Measurements from ENCODE around the gene HSP90AB1.

Gene HSP90AB1

DNA sequence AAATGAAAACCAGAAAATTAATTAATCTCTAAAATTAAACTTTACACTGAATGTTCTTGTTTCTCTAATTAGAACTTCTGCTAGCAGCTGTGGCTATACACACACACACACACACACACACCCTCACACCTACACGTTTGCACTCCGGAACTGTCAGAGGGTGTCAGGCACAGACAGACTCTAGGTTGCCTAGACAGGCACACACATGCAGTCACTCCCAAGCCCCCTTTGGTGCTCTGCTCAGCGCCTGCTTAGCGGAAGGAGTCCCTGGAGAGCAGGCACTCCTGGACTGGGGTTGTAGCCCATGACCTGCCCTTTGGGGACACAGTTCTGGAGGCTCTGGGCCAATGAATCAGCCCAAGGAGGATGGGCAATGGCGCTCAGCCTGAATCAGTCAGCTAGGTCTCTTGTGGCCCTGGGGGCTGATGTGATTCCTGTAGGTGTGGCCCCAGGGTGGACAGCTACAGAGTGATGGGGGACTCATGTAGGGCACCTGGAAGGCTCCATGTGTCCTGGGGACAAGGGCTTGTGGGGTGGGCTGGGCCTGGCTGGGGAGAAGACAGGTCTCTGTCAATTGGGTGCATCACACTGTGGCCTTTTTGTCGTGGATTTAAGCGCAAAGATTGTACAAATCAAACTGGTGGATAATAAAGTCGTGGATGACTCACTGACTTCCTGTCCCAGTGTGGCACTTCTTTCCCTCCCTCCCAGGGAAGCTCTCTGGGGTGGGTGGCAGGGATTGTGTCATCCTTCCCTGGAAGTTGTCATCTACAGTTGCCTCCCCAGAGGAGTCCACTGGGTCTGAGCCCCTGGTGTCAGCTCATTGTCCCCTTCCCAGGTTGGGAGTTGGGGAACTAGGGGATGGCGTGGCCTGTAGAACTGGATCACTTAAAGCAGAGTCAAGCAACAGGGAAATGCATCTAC lies 32.1 kb downstream of the HSP90AB1 start:
- H3K4me3 ChIP-seq (ENCODE audit: low read length) = no peak overlapping the region
- WGBS (ENCODE audit: insufficient coverage, insufficient read length) = no CpG with 5 or more reads among the region's 9 CpGs
- H3K4me1 ChIP-seq (ENCODE audit: control insufficient read depth, insufficient read depth, low read length) = peaks cover 8% of the 10 kb centered on the region
- H3K27ac ChIP-seq (ENCODE audit: low read length) = no peak overlapping the region
- H3K27me3 ChIP-seq (ENCODE audit: control insufficient read depth, insufficient read depth, low read length) = peaks cover 3% of the 10 kb centered on the region; the same call in 1 of the 2 replicates
- no peaks in the 10 kb centered on the region for H3K9me3 ChIP-seq (ENCODE audit: control insufficient read depth, insufficient read depth, low read length)
- H3K36me3 ChIP-seq (ENCODE audit: control insufficient read depth, insufficient read depth, low read length) = peaks cover 3% of the 10 kb centered on the region; the same call in 1 of the 2 replicates
- DNase-seq (ENCODE audit: low read depth, low spot score) = no peak

DNA sequence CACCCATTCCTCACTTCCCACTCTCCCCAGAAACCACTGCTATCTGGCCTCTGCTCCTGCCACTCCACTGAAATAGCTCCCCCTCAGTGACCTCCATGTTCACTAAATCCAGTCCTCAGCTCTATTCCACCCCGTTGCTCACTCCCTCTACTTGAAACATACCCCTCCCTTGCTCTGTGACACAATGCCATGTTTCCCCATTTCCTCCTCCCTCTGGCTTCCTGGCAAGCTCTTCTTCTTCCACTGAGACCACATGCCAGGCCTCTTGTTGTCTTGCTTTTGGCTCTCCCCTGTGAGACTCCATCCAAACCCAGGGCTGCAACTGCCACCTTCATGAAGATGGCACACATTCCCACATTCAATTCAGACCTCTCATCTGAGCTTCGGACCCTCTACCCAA lies 37.2 kb downstream of the HSP90AB1 start:
- no peaks in the 10 kb centered on the region for H3K9me3 ChIP-seq (ENCODE audit: control insufficient read depth, insufficient read depth, low read length)
- WGBS (ENCODE audit: insufficient coverage, insufficient read length) = no CpG with 5 or more reads among the region's 2 CpGs
- no peak overlapping the region for H3K27ac ChIP-seq (ENCODE audit: low read length)
- no peaks in the 10 kb centered on the region for H3K36me3 ChIP-seq (ENCODE audit: control insufficient read depth, insufficient read depth, low read length)
- 0 out of 2 replicates have a peak, but pooled peaks cover 1% of the 10 kb centered on the region for H3K4me1 ChIP-seq (ENCODE audit: control insufficient read depth, insufficient read depth, low read length)
- H3K4me3 ChIP-seq (ENCODE audit: low read length) = no peak overlapping the region
- no peak for DNase-seq (ENCODE audit: low read depth, low spot score)
- 0 out of 2 replicates have a peak, but pooled peaks cover 2% of the 10 kb centered on the region for H3K27me3 ChIP-seq (ENCODE audit: control insufficient read depth, insufficient read depth, low read length)

DNA sequence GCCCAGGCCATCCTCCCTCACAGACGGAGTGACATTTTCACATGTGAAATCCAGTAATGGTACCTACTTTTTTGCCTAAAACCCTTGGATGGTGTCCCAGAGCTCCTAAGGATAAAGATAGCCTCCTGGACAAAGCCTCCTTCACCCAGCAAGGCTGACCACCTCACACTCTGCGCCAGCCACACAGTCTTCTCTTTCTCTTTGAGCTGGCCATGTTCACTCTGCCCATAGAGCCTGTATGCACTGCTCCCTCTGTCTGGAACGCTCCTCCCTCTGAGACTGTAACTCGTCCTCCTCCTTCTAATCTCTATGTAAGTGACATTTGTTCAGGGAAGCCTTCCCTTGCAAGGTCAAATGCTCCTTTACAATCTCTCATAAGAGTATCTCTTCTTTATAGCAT lies 38.0 kb downstream of the HSP90AB1 start:
- no peak overlapping the region for H3K27ac ChIP-seq (ENCODE audit: low read length)
- no peak overlapping the region for H3K4me3 ChIP-seq (ENCODE audit: low read length)
- H3K36me3 ChIP-seq (ENCODE audit: control insufficient read depth, insufficient read depth, low read length) = no peaks in the 10 kb centered on the region
- H3K27me3 ChIP-seq (ENCODE audit: control insufficient read depth, insufficient read depth, low read length) = 0 out of 2 replicates have a peak, but pooled peaks cover 2% of the 10 kb centered on the region
- H3K9me3 ChIP-seq (ENCODE audit: control insufficient read depth, insufficient read depth, low read length) = no peaks in the 10 kb centered on the region
- no CpG with 5 or more reads among the region's 4 CpGs for WGBS (ENCODE audit: insufficient coverage, insufficient read length)
- DNase-seq (ENCODE audit: low read depth, low spot score) = no peak
- 0 out of 2 replicates have a peak, but pooled peaks cover 1% of the 10 kb centered on the region for H3K4me1 ChIP-seq (ENCODE audit: control insufficient read depth, insufficient read depth, low read length)

DNA sequence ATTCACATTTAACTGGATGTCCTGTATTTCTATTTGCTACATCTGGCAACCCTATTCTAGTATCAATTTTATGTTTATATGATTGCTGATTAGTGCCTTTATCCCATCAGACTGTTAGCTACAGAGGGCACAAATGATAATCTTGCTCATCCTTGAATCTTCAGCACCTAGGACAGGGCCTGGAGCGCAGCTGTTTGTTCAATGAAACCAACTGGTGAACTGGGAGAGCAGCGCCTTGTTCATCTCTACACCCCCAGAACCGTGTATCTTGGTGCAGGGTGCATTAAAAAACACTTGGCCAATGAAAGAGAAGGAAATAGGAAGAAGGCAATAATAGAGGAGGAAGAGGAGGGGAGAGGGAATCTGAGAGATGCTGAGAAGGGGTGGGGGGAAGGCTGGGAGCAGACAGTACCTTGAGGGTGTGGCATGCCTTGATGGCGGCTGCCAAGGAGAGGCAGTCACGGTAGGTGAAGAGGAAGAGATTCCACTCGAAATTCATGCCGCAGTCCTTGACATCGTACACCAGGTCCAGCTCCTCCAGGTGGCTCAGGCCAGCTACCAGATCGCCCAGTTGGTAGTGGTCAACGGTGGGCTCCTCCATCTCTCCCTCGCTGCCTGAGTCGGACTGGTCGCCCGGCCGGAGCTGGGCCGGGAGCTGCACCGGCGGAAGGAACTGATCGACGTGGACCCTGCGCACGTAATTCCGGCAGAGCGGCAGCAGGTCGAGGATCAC lies 38.8 kb downstream of the HSP90AB1 start:
- no peaks in the 10 kb centered on the region for H3K9me3 ChIP-seq (ENCODE audit: control insufficient read depth, insufficient read depth, low read length)
- no peak overlapping the region for H3K4me3 ChIP-seq (ENCODE audit: low read length)
- peaks cover 1% of the 10 kb centered on the region; the same call in 1 of the 2 replicates for H3K4me1 ChIP-seq (ENCODE audit: control insufficient read depth, insufficient read depth, low read length)
- no peaks in the 10 kb centered on the region for H3K36me3 ChIP-seq (ENCODE audit: control insufficient read depth, insufficient read depth, low read length)
- no CpG with 5 or more reads among the region's 25 CpGs for WGBS (ENCODE audit: insufficient coverage, insufficient read length)
- no peak for DNase-seq (ENCODE audit: low read depth, low spot score)
- H3K27ac ChIP-seq (ENCODE audit: low read length) = no peak overlapping the region
- H3K27me3 ChIP-seq (ENCODE audit: control insufficient read depth, insufficient read depth, low read length) = 0 out of 2 replicates have a peak, but pooled peaks cover 2% of the 10 kb centered on the region

DNA sequence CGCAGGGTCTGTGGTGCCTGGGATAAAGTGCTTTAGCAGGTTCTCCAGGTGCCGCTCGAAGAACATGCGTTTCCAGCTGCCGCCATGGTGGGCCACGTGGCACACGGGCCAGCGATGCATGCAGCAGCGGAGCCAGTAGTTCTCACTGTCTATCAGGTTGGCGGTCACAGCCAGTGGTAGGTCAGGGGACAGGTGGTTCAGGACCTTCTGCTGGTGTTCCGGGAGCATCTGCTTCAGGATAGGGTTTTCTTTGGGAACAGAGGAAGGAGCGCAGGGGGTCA lies 39.3 kb downstream of the HSP90AB1 start:
- peaks cover 1% of the 10 kb centered on the region; the same call in 1 of the 2 replicates for H3K4me1 ChIP-seq (ENCODE audit: control insufficient read depth, insufficient read depth, low read length)
- no peak for DNase-seq (ENCODE audit: low read depth, low spot score)
- no peak overlapping the region for H3K27ac ChIP-seq (ENCODE audit: low read length)
- H3K27me3 ChIP-seq (ENCODE audit: control insufficient read depth, insufficient read depth, low read length) = 0 out of 2 replicates have a peak, but pooled peaks cover 2% of the 10 kb centered on the region
- H3K9me3 ChIP-seq (ENCODE audit: control insufficient read depth, insufficient read depth, low read length) = no peaks in the 10 kb centered on the region
- no peak overlapping the region for H3K4me3 ChIP-seq (ENCODE audit: low read length)
- no CpG with 5 or more reads among the region's 12 CpGs for WGBS (ENCODE audit: insufficient coverage, insufficient read length)
- no peaks in the 10 kb centered on the region for H3K36me3 ChIP-seq (ENCODE audit: control insufficient read depth, insufficient read depth, low read length)

DNA sequence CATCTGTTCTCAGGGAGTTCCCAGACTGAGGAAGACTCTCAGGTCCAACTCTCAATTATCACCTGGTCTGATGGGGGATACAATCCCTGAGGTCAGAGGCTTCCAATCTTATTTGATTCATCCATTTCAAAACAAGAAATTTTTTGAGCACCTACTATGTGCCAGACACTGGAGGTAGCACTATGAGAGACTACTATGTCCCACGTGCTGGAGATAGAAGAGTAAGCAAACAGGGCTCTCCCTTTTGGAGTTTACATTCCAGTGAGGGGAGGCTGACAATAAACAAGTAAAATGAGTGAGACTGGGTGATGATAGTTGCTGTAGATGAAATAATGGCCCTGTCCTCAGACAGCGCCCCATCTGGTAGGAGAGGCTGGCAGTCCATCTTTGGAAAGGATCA lies 39.8 kb downstream of the HSP90AB1 start:
- no CpG with 5 or more reads among the region's 2 CpGs for WGBS (ENCODE audit: insufficient coverage, insufficient read length)
- Histone ChIP-seq H3K27ac (ENCODE audit: low read length) (no peak overlapping the region), H3K4me3 (ENCODE audit: low read length) (no peak overlapping the region), H3K4me1 (ENCODE audit: control insufficient read depth, insufficient read depth, low read length) (peaks cover 1% of the 10 kb centered on the region; the same call in 1 of the 2 replicates), H3K9me3 (ENCODE audit: control insufficient read depth, insufficient read depth, low read length) (no peaks in the 10 kb centered on the region), H3K36me3 (ENCODE audit: control insufficient read depth, insufficient read depth, low read length) (no peaks in the 10 kb centered on the region), H3K27me3 (ENCODE audit: control insufficient read depth, insufficient read depth, low read length) (0 out of 2 replicates have a peak, but pooled peaks cover 2% of the 10 kb centered on the region)
- DNase-seq (ENCODE audit: low read depth, low spot score) = no peak

DNA sequence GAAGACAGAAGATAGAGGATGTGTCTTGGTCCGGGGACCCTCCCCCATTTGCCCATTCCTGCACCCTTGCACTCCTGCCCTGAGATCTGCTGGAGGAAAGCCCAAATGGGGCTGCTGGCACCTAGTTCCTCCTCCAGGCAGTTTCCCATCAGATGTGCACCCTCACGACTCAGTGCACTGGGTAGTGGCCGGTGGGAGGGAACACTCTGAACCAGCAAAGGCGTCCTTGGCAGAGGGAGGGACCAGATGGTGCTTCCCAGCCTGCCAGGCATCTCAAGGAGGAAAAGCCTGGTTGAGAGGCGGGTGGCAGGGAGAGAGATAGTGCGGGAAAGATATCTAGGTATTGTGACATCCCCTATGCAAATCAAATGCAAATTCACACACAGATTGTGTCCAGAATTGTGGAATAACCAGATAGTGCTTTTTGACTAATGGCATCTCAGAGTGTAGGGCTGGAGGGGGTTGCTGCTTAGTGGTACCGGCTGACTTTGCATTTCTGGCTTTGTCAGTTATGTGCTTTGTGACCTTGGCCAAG lies 42.9 kb downstream of the HSP90AB1 start:
- H3K9me3 ChIP-seq (ENCODE audit: control insufficient read depth, insufficient read depth, low read length) = no peaks in the 10 kb centered on the region
- H3K27ac ChIP-seq (ENCODE audit: low read length) = no peak overlapping the region
- H3K27me3 ChIP-seq (ENCODE audit: control insufficient read depth, insufficient read depth, low read length) = no peaks in the 10 kb centered on the region
- WGBS (ENCODE audit: insufficient coverage, insufficient read length) = no CpG with 5 or more reads among the region's 7 CpGs
- no peaks in the 10 kb centered on the region for H3K36me3 ChIP-seq (ENCODE audit: control insufficient read depth, insufficient read depth, low read length)
- peaks cover 1% of the 10 kb centered on the region; the same call in 1 of the 2 replicates for H3K4me1 ChIP-seq (ENCODE audit: control insufficient read depth, insufficient read depth, low read length)
- H3K4me3 ChIP-seq (ENCODE audit: low read length) = no peak overlapping the region
- DNase-seq (ENCODE audit: low read depth, low spot score) = no peak

DNA sequence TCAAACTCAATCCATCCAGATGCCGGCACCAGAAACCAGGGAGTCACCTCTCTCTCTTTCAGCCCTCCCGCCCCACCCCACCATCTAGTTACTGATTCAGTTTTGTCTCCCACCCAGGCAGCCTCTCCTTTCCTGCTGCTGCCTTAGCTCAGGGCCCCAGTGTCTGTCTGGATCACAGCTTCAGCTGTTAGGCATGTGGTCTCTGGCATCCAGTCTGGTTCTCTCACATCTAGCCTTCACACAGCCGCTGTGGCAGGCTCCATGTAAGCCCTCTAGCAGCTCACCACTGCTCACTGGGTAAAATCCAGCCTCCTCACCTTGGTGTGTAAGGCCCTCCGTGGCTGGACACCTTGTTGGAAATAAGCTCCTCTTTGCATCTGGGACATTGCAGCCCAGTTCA lies 44.9 kb downstream of the HSP90AB1 start:
- Histone ChIP-seq H3K4me3 (ENCODE audit: low read length) (no peak overlapping the region), H3K9me3 (ENCODE audit: control insufficient read depth, insufficient read depth, low read length) (no peaks in the 10 kb centered on the region), H3K27ac (ENCODE audit: low read length) (no peak overlapping the region), H3K4me1 (ENCODE audit: control insufficient read depth, insufficient read depth, low read length) (peaks cover 2% of the 10 kb centered on the region), H3K36me3 (ENCODE audit: control insufficient read depth, insufficient read depth, low read length) (no peaks in the 10 kb centered on the region), H3K27me3 (ENCODE audit: control insufficient read depth, insufficient read depth, low read length) (peaks cover 4% of the 10 kb centered on the region; the same call in 1 of the 2 replicates)
- DNase-seq (ENCODE audit: low read depth, low spot score) = no peak
- no CpG with 5 or more reads among the region's 4 CpGs for WGBS (ENCODE audit: insufficient coverage, insufficient read length)

DNA sequence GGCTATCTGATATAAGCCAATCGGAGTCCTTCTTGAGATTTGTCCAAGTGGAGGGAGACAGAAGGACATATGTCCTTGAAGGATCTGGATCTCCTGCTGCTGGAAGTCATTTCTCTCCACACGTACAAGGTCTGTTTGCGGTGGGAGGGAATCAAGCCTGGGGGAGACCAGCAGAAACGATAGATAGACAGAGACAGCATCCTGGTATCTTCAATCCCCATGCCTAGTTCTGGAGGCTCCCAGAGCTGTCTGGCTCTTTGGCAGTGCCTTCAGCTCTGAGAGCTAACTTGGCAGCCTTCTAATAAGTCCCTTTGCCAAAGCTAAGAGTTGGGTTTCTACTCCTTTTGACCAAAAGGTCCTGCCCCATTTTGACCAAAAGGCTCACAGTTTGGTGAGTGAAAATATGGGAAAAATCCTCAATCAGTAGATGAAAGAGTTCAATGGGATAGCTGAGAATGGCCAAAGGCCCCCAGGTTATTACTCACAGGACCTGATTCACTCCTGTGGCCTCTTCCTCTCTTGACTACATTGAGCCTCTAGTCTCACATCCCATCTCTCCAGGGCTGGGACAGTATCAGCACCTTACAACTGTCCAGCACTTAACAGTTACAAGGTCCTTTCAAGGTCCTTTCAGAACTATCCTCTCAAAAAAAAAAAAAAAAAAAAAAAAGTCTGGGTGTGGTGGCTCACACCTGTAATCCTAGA lies 45.9 kb downstream of the HSP90AB1 start:
- H3K36me3 ChIP-seq (ENCODE audit: control insufficient read depth, insufficient read depth, low read length) = no peaks in the 10 kb centered on the region
- DNase-seq (ENCODE audit: low read depth, low spot score) = no peak
- no CpG with 5 or more reads among the region's 4 CpGs for WGBS (ENCODE audit: insufficient coverage, insufficient read length)
- H3K27ac ChIP-seq (ENCODE audit: low read length) = no peak overlapping the region
- peaks cover 2% of the 10 kb centered on the region for H3K4me1 ChIP-seq (ENCODE audit: control insufficient read depth, insufficient read depth, low read length)
- H3K27me3 ChIP-seq (ENCODE audit: control insufficient read depth, insufficient read depth, low read length) = peaks cover 4% of the 10 kb centered on the region; the same call in 1 of the 2 replicates
- no peaks in the 10 kb centered on the region for H3K9me3 ChIP-seq (ENCODE audit: control insufficient read depth, insufficient read depth, low read length)
- H3K4me3 ChIP-seq (ENCODE audit: low read length) = no peak overlapping the region
